ENCODE data around the gene ZNF3.
A peak's percentile ranks its signal among the peaks of the same experiment; 100 is the strongest.

Gene ZNF3

GRCh38 chr7:100088621-100089457 lies 7.3 kb upstream of the ZNF3 start, which contains the start of gene COPS6:
TSS of gene COPS6 (plus strand) at chr7:100088969. CDS start at chr7:100088991, 22 bp downstream.
- peak; percentile 63 to 80 for DNase-seq (ENCODE audit: extremely low read depth in 1 of 2, low read depth in 1 of 2)

GRCh38 chr7:100088095-100088620 lies 6.6 kb upstream of the ZNF3 start:
- no peak for DNase-seq (ENCODE audit: extremely low read depth in 1 of 2, low read depth in 1 of 2)

- DNase-seq (ENCODE audit: extremely low read depth in 1 of 2, low read depth in 1 of 2): no peak
Observed at GRCh38 chr7:100087055-100087750, 5.7 kb upstream of the ZNF3 start.

GRCh38 chr7:100085515-100085914 lies 4.0 kb upstream of the ZNF3 start:
- no peak for DNase-seq (ENCODE audit: extremely low read depth in 1 of 2, low read depth in 1 of 2)

- DNase-seq (ENCODE audit: extremely low read depth in 1 of 2, low read depth in 1 of 2): no peak
Observed at GRCh38 chr7:100082978-100083377, 1.5 kb upstream of the ZNF3 start.

GRCh38 chr7:100080907-100081534 lies 502 bp downstream of the ZNF3 start:
- DNase-seq (ENCODE audit: extremely low read depth in 1 of 2, low read depth in 1 of 2): no peak

GRCh38 chr7:100079024-100079560 lies 2.4 kb downstream of the ZNF3 start:
- no peak for DNase-seq (ENCODE audit: extremely low read depth in 1 of 2, low read depth in 1 of 2)

- no peak for DNase-seq (ENCODE audit: extremely low read depth in 1 of 2, low read depth in 1 of 2)
Observed at GRCh38 chr7:100077205-100077604, 4.3 kb downstream of the ZNF3 start.

GRCh38 chr7:100075418-100075817 lies 6.1 kb downstream of the ZNF3 start:
- DNase-seq (ENCODE audit: extremely low read depth in 1 of 2, low read depth in 1 of 2): no peak

- no peak for DNase-seq (ENCODE audit: extremely low read depth in 1 of 2, low read depth in 1 of 2)
Observed at GRCh38 chr7:100074841-100075240, 6.7 kb downstream of the ZNF3 start.

- no peak for DNase-seq (ENCODE audit: extremely low read depth in 1 of 2, low read depth in 1 of 2)
Observed at GRCh38 chr7:100072462-100072861, 9.1 kb downstream of the ZNF3 start.

- no peak for DNase-seq (ENCODE audit: extremely low read depth in 1 of 2, low read depth in 1 of 2)
Observed at GRCh38 chr7:100071018-100071723, 10.4 kb downstream of the ZNF3 start.

- DNase-seq (ENCODE audit: extremely low read depth in 1 of 2, low read depth in 1 of 2): no peak
Observed at GRCh38 chr7:100069991-100070390, 11.5 kb downstream of the ZNF3 start.

- no peak for DNase-seq (ENCODE audit: extremely low read depth in 1 of 2, low read depth in 1 of 2)
Observed at GRCh38 chr7:100066953-100067352, 14.6 kb downstream of the ZNF3 start.

- DNase-seq (ENCODE audit: extremely low read depth in 1 of 2, low read depth in 1 of 2): no peak
Observed at GRCh38 chr7:100065452-100066186, 15.9 kb downstream of the ZNF3 start.

GRCh38 chr7:100064162-100064561 lies 17.4 kb downstream of the ZNF3 start:
- no peak for DNase-seq (ENCODE audit: extremely low read depth in 1 of 2, low read depth in 1 of 2)

- DNase-seq (ENCODE audit: extremely low read depth in 1 of 2, low read depth in 1 of 2): no peak
Observed at GRCh38 chr7:100063376-100063775, 18.1 kb downstream of the ZNF3 start.

GRCh38 chr7:100061518-100062193 lies 19.9 kb downstream of the ZNF3 start:
- no peak for DNase-seq (ENCODE audit: extremely low read depth in 1 of 2, low read depth in 1 of 2)

GRCh38 chr7:100059251-100059739 lies 22.2 kb downstream of the ZNF3 start:
- no peak for DNase-seq (ENCODE audit: extremely low read depth in 1 of 2, low read depth in 1 of 2)
